ENCODE data around the gene KLF16. TPM values are rescaled to one million over a fixed set of nuclear protein-coding genes. Genes with fewer than 3 reads are reported as not detected.

Gene KLF16
- total RNA-seq, 1 experiment from 2014 or later, result 32.3 TPM

GRCh38 chr19:1906985-1907562 is 43.7 kb upstream of the KLF16 start:
- Mint-ChIP-seq H3K4me1 (ENCODE audit: low read depth, unreplicated experiment) (peaks cover 9% of the 10 kb centered on the region), H3K9me3 (ENCODE audit: low read depth, unreplicated experiment) (no peaks in the 10 kb centered on the region), H3K4me3 (ENCODE audit: low read depth, unreplicated experiment) (peak overlapping the region; percentile 58), H3K27ac (ENCODE audit: unreplicated experiment) (no peak overlapping the region), H3K36me3 (ENCODE audit: insufficient read depth, unreplicated experiment) (peaks cover 39% of the 10 kb centered on the region), H3K27me3 (ENCODE audit: unreplicated experiment) (no peaks in the 10 kb centered on the region)
- CTCF ChIA-PET, result interaction anchor here (0.6 to 1.3 kb wide), 3 partner anchors 10 to 22 kb away, joined by 3 to 4 read pairs (median 4); no protein-coding TSS in a partner anchor
- no TSS peak for BruUV-seq (replicated peaks)
- no peak for DNase-seq
- TF ChIP-seq CTCF (IDR thresholded peaks at IDR 0.05; ENCODE audit: unreplicated experiment), result no peak
- intact Hi-C loops (cut with micrococcal nuclease; ENCODE audit: unreplicated experiment), result no loop called here

GRCh38 chr19:1905863-1906375 is 42.5 kb upstream of the KLF16 start:
- TF ChIP-seq CTCF (IDR thresholded peaks at IDR 0.05; ENCODE audit: unreplicated experiment), result no peak
- CTCF ChIA-PET, result interaction anchor here (0.6 kb wide), 1 partner anchor 301 kb away, joined by 4 read pairs; the partner anchor contains the start of gene UQCR11

DNA sequence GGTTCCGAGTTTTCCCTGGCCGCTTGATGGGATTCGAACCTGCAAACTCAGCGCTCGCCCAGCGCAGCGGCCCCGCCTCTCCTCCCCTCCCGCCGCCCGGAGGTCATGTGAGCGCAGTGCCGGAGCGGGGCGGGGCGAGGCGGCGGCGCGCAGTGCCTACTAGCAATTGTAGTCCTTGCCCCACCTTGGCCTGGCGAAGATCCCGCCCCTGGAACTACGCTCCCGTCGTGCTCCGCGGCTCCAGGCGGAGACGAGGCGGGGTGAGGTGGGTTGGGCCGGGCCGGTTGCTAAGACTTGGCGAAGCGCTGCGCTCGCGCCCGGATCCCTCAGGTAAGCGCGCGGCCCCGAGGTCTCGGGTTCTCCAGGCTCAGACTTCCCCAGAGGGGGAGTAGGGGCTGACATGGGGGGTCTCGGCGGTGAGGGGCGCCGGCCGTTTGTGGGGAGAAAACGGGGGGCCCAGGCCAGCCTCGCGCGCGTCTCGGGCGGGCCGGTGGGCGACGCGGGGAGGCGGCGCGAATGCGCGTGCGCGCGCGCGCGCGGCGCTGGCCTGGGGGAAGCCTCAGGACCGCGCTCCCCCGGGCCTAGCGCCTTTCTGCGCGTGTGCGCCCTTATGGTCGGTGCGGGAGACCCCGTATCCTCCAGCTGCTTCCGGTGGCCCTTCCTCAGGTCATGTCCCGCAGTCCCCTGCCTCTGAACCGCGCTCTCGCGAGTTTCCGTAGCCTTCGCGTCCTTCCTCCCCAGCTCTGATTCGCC is 41.9 kb upstream of the KLF16 start, which contains the start of the genes ADAT3 and SCAMP4:
Gene ADAT3 (plus strand): TSS at position 290 of the 753 bp plus-strand sequence. CDS start 6,649 bp downstream, outside the sequence.
Gene SCAMP4 (plus strand): TSS at position 290 of the 753 bp plus-strand sequence. CDS start 9,621 bp downstream, outside the sequence.
- DNase-seq, result peak; percentile 97
- Mint-ChIP-seq H3K27ac (ENCODE audit: unreplicated experiment) (peak within 1 kb of the TSS; percentile 86), H3K4me1 (ENCODE audit: low read depth, unreplicated experiment) (peaks cover 9% of the 10 kb centered on the region), H3K36me3 (ENCODE audit: insufficient read depth, unreplicated experiment) (peaks cover 39% of the 10 kb centered on the region), H3K9me3 (ENCODE audit: low read depth, unreplicated experiment) (no peaks in the 10 kb centered on the region), H3K4me3 (ENCODE audit: low read depth, unreplicated experiment) (peak within 1 kb of the TSS; percentile 74), H3K27me3 (ENCODE audit: unreplicated experiment) (no peaks in the 10 kb centered on the region)
- BruUV-seq (replicated peaks), result no TSS peak
- intact Hi-C loops (cut with micrococcal nuclease; ENCODE audit: unreplicated experiment), result no loop called here
- CTCF ChIA-PET, result interaction anchor here (0.6 kb wide), 1 partner anchor 300 kb away, joined by 4 read pairs; the partner anchor contains the start of gene UQCR11
- TF ChIP-seq CTCF (IDR thresholded peaks at IDR 0.05; ENCODE audit: unreplicated experiment), result no peak

More at GRCh38 chr19:1905863-1906375, 42.5 kb upstream of the KLF16 start:
- H3K4me1 Mint-ChIP-seq (ENCODE audit: low read depth, unreplicated experiment), result peaks cover 9% of the 10 kb centered on the region
- peak overlapping the region; percentile 74 for H3K4me3 Mint-ChIP-seq (ENCODE audit: low read depth, unreplicated experiment)
- TSS peak; percentile 73 for BruUV-seq (replicated peaks)
- H3K9me3 Mint-ChIP-seq (ENCODE audit: low read depth, unreplicated experiment), result no peaks in the 10 kb centered on the region
- H3K36me3 Mint-ChIP-seq (ENCODE audit: insufficient read depth, unreplicated experiment), result peaks cover 39% of the 10 kb centered on the region
- H3K27ac Mint-ChIP-seq (ENCODE audit: unreplicated experiment), result peak overlapping the region; percentile 86
- intact Hi-C loops (cut with micrococcal nuclease; ENCODE audit: unreplicated experiment), result no loop called here
- DNase-seq, result no peak
- H3K27me3 Mint-ChIP-seq (ENCODE audit: unreplicated experiment), result no peaks in the 10 kb centered on the region

- no peak for TF ChIP-seq CTCF (IDR thresholded peaks at IDR 0.05; ENCODE audit: unreplicated experiment)
- Mint-ChIP-seq H3K9me3 (ENCODE audit: low read depth, unreplicated experiment) (no peaks in the 10 kb centered on the region), H3K4me3 (ENCODE audit: low read depth, unreplicated experiment) (peak overlapping the region; percentile 74), H3K27me3 (ENCODE audit: unreplicated experiment) (no peaks in the 10 kb centered on the region), H3K27ac (ENCODE audit: unreplicated experiment) (peak overlapping the region; percentile 86), H3K36me3 (ENCODE audit: insufficient read depth, unreplicated experiment) (peaks cover 39% of the 10 kb centered on the region), H3K4me1 (ENCODE audit: low read depth, unreplicated experiment) (peaks cover 9% of the 10 kb centered on the region)
- CTCF ChIA-PET, result no interaction called here
- DNase-seq, result no peak
- no TSS peak for BruUV-seq (replicated peaks)
- intact Hi-C loops (cut with micrococcal nuclease; ENCODE audit: unreplicated experiment), result no loop called here
These were observed 41.4 kb upstream of the KLF16 start for GRCh38 chr19:1904860-1905109.
